GM18520 (cell line): ENCODE measurements around the gene RAB23.

ENCODE experiments used
- ATAC-seq: cut with Tn5 transposase; IDR thresholded peaks from one replicate; pipeline ENCODE4 v1.9.1; 2021; ENCODE audit not compliant: unreplicated experiment

RAB23 gene

GRCh38 chr6:57221936-57222742, at the start of gene RAB23:
TSS of gene RAB23 (minus strand) at chr6:57222307. CDS start at chr6:57210380, 11,927 bp downstream.
- ATAC-seq = peak; percentile 66

GRCh38 chr6:57268294-57268640, 46.2 kb upstream of the RAB23 start:
- no peak for ATAC-seq

- ATAC-seq = no peak
Measured at GRCh38 chr6:57267586-57268293, 45.6 kb upstream of the RAB23 start.

DNA sequence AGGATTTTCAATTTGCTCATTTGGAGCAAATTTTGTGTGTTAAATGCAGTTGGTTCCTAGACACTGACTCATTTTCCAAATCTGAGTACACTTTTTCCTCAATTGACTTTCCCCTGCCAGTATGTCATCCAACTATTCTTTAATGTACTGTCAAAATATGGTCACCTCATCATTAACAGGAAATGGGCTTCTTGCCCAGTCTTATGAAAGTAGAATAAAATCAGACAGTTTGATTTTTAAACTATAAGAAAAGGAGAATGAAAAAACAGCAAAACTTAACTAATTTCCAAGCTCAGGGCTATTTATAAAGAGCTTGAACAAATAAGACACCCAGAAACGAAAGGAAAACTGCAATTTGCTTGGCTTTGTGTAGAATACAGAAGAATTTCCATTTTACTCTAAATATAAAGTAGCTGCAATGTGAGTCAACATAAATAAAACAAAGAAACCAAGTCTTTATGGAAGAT, 43.7 kb upstream of the RAB23 start:
- no peak for ATAC-seq

GRCh38 chr6:57263739-57264138, 41.6 kb upstream of the RAB23 start:
- no peak for ATAC-seq

DNA sequence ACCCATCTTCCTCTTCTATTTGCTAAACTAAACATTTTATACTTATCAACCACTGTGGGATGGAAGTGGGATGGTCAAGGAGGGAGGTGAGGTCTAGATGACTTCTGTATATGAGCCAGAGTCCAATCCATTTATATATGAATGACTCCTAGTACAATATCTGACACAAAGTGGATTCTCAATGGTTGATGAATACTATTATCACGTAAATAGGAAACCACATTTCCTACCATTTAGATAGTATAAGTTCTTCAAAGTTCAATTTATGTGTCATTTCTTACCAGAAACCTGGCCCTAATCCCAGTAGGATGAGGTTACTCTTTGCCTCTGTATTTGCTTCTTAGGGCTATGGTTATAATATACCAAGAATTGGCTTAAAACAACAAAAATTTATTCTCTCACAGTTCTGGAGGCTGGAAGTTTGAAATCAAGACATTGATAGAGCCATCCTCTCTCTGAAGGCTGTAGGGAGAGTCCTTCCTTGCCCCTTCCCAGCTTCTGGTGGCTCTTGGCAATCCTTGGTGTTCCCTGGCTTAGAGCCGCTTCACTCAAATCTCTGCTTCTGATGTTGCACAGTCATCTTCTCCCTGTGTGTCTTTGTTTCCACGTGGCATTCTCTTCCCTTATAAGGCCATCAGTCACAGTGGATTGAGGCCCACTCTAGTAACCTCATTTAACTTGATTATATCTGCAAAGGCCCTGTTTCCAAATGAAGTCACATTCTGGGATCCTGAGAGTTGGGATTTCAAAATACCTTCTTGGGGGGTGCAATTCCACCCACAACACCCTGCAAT, 41.0 kb upstream of the RAB23 start:
- ATAC-seq = no peak

DNA sequence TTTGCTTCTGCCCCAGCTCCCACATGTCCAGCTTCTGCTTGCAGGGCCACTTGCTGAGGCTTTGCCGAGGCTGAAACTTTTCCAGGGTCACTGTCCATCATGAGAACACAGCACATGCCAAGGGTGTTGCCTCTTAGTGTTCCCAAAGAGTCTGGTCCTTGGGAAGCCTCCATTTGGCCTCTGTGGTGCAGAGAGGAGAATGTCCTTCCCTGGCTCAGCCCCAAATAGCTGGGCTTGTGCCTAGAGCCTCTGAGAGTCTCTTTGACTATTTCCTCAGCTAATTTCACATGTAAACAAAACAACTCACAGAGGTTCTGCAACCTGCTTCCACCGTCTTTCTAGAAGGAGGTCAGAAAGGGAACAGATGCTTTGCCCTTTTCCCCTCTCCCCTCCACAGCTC, 40.4 kb upstream of the RAB23 start:
- ATAC-seq = no peak

DNA sequence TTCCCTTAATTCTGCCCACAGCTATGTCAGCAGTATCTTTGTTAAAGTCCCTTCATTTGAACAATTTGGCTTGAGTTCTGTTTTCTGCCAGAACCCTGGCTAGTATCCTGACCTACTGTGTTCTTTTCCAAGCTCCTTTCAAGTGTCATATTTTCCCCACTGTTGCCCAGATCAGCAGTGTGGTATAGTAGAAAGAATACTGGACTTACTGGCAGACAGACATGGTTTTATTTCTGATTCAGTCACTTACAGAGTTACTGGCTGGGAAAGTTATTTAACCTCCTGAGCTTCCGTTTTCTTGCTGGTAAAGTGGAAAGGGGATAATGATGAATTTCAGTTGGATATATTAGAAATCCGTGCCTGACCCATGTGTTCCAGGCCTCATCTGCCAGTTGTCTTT, 39.8 kb upstream of the RAB23 start:
- ATAC-seq = no peak

DNA sequence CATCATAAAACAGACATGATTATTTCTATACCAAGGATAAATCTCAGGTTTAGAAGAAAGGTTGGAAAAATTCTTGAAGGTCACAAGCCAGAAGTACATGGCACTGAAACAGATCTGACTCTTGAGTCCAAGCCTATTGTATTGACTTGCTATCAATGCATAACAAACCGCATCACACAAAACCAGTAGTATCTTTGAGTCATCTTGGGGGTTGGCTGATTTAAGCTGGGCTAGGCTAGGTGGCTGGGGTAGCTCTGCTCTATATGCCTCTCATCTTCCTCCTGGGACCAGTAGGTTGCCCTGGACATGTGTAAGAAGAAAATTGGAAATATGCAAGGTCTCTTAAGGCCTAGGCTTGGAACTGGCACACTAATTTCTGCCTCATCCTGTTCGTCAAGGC, 37.0 kb upstream of the RAB23 start:
- no peak for ATAC-seq

GRCh38 chr6:57257911-57258541, 35.9 kb upstream of the RAB23 start:
- no peak for ATAC-seq

- no peak for ATAC-seq
Measured at GRCh38 chr6:57256541-57256940, 34.4 kb upstream of the RAB23 start.

DNA sequence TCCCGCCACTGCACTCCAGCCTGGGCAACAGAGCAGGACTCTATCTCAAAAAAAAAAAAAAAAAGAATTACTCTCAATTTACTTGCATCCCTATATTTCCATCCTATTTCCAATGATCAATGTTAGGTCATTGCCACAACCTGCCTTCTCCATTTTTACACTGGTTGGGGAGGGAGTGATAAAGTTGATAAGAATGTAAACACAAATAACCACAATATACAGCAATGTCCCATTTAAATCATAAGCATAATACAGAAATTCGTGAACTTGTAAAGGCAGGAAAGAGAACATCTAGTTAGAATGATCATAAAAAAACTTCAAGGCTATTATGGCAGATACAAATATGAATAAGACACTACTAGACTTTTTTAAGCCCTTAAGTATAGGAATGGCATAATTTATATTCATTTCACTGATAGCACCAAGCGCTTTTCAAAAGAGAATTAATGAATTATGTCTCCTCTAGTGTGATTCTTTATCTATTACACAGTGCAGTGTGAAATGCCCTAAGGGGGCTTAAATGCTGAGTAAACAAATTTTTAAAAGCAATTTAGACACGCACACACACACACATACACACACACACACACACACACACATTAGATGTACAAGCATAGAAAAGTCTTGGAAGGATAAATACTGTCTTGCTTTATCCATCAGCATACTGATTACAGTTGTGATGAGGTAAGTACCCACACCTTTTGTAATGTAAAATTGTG, 33.5 kb upstream of the RAB23 start:
- ATAC-seq = no peak

GRCh38 chr6:57254055-57254717, 32.1 kb upstream of the RAB23 start:
- ATAC-seq = no peak

DNA sequence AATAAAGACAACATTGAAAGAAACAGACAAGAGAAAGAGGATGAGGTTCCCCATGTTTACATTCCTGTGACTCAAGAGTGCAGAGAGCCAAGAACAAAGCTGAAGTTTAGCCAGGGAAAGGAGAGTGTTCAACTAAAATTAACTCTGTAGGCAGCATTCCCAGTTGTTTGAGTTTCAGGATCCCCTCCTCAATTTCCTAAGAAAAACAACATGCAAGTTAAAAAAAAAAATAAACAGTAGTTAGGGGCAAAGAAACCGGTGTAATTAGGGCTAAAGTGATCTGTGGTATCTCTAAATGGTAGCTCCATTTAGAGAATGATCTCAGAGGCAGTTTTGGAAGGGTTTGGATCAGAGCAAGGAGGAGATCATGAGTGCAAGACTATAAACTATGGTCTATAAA, 30.9 kb upstream of the RAB23 start:
- ATAC-seq = no peak

- ATAC-seq = no peak
Measured at GRCh38 chr6:57252137-57252536, 30.0 kb upstream of the RAB23 start.

GRCh38 chr6:57250348-57250747, 28.2 kb upstream of the RAB23 start:
- ATAC-seq = no peak

- no peak for ATAC-seq
Measured at GRCh38 chr6:57248311-57248895, 26.3 kb upstream of the RAB23 start.

DNA sequence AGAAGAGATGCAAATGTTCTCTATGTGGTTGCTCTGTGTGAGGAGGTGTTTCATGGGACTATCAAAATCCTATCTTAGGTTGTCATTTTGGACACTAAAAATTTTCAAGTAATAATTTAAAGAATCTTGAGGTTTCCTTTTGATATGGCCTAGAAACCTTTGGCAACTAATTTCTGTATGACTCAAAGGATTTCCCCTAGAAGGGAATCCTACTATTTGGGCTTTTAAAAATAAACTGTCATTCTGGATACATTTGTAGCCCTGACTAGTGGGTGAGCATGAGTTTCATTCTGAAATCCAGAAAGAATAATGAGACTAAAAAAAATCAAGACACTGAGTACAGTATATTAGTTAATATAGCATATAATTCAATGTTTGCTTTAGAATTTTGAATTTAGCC, 25.5 kb upstream of the RAB23 start:
- ATAC-seq = no peak

DNA sequence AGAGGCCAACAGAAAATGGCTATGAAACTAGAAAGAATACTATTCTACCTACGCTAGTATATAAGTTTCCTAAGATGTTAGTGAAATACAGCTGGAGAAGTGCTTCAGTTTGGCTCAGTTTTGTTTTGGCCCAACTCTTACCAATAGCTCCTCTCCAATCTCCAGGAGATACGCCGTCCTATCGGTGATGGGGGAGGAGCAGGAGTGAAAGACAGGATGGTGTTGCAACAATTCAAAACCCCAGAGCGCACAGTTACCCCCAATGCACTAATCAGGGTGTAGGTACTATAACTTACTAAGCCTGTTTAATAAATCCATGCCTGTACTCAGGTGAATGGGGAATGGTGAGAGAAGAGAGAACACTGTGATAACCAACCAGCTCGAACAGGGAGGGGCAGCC, 24.2 kb upstream of the RAB23 start:
- no peak for ATAC-seq

DNA sequence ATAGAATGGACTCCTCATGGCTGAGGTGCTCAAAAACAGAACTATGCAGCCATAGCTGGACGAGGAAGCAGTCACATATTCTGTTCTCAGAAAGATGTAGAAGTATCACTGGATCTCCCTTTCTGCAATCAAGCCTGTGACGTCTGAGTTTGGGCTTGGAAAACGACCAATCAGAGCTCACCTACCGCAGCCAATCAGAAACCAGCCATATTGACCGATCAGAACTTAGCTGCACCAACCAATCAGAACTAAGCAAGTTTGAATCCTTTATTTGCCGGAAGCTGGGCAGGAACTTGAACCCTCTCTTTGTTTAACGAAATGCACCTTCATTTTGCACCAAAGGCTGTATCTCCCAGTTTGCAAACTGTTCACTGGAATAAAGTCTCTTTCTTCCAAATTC, 21.8 kb upstream of the RAB23 start:
- ATAC-seq = no peak
